HL-60/S4 treated with retinoic acid at 250 ng/mL for 4 days and 3 days (cell line): ENCODE results near the gene TMEM270.
"Not testable (repeated sequence)": the region's sequence is repeated elsewhere in the genome, so short reads cannot be mapped to it uniquely, and the experiment has no call there.

Source experiments
- in situ Hi-C: fragments of 300-500 bp; cut with MboI; formaldehyde crosslinking; loops from 2 replicates; pipeline ENCODE4 v1.7.0; 2022; ENCODE audit warnings: low sequenced_read_pairs

TMEM270 gene

GRCh38 chr7:73860859-73861258 is at the start of gene TMEM270:
Gene TMEM270, plus strand, starts transcription at chr7:73861159. Its CDS starts 36 bp downstream, at chr7:73861195.
- in situ Hi-C loops, result loop anchor here (10.0 to 25.0 kb wide), 2 partner anchors 164 to 326 kb away; partner anchors contain the start of gene ELN

GRCh38 chr7:73811760-73812168 is 49.2 kb upstream of the TMEM270 start:
- in situ Hi-C loops, result no loop called here

- in situ Hi-C loops, result no loop called here
These were observed 48.0 kb upstream of the TMEM270 start for GRCh38 chr7:73812996-73813395.

- in situ Hi-C loops, result no loop called here
These were observed 45.5 kb upstream of the TMEM270 start for GRCh38 chr7:73815436-73815835.

GRCh38 chr7:73817121-73817520 is 43.8 kb upstream of the TMEM270 start:
- in situ Hi-C loops, result no loop called here

- in situ Hi-C loops, result no loop called here
These were observed 40.9 kb upstream of the TMEM270 start for GRCh38 chr7:73820013-73820412.

- in situ Hi-C loops, result not testable (repeated sequence)
These were observed 39.2 kb upstream of the TMEM270 start for GRCh38 chr7:73821597-73822285.

- in situ Hi-C loops, result no loop called here
These were observed 38.4 kb upstream of the TMEM270 start for GRCh38 chr7:73822319-73823173.

GRCh38 chr7:73823257-73823656 is 37.7 kb upstream of the TMEM270 start:
- in situ Hi-C loops, result no loop called here

- in situ Hi-C loops, result no loop called here
These were observed 36.9 kb upstream of the TMEM270 start for GRCh38 chr7:73823873-73824592.

GRCh38 chr7:73824986-73825385 is 36.0 kb upstream of the TMEM270 start:
- in situ Hi-C loops, result no loop called here

- in situ Hi-C loops, result no loop called here
These were observed 33.3 kb upstream of the TMEM270 start for GRCh38 chr7:73827567-73828106.

GRCh38 chr7:73828107-73828803 is 32.7 kb upstream of the TMEM270 start:
- in situ Hi-C loops, result no loop called here

GRCh38 chr7:73828972-73829371 is 32.0 kb upstream of the TMEM270 start:
- in situ Hi-C loops, result no loop called here

GRCh38 chr7:73829505-73829904 is 31.5 kb upstream of the TMEM270 start:
- in situ Hi-C loops, result no loop called here

GRCh38 chr7:73829921-73830680 is 30.9 kb upstream of the TMEM270 start:
- in situ Hi-C loops, result no loop called here

- in situ Hi-C loops, result no loop called here
These were observed 30.0 kb upstream of the TMEM270 start, which contains the start of gene CLDN4 for GRCh38 chr7:73830681-73831583. Gene CLDN4, plus strand, starts transcription at chr7:73830996. Its CDS starts 206 bp downstream, at chr7:73831202.

GRCh38 chr7:73831584-73831833 is 29.4 kb upstream of the TMEM270 start:
- in situ Hi-C loops, result no loop called here
